C4-2B (cell line): ENCODE results near the gene C1orf21.

ENCODE experiments used
- CTCF ChIP-seq: fragments of 450-650 bp; conservative IDR thresholded peaks from 2 replicates; pipeline ENCODE4 v1.5.1; 2017; ENCODE audit warnings: mild to moderate bottlenecking
- ZFX ChIP-seq: fragments of 450-650 bp; IDR thresholded peaks from 2 replicates; pipeline ENCODE4 v1.6.1; 2017

GRCh38 chr1:184524248-184524647 is 137.4 kb downstream of the C1orf21 start:
- no peak for TF ChIP-seq CTCF
- no peak for TF ChIP-seq ZFX
